Regular cardiac myocyte (primary cell): ENCODE data around the gene LCE7A. TPM values are rescaled to one million over a fixed set of nuclear protein-coding genes. Genes with fewer than 3 reads are reported as not detected.

Source experiments
- total RNA-seq: library from RNA; depleted of rRNA; stranded (reverse); fragments of >200 nt; gene quantifications from 2 replicates; pipeline ENCODE4 v1.2.3, GENCODE V29; 2014

Gene LCE7A
- total RNA-seq, result not detected in 2 replicates

GRCh38 chr1:152859696-152860095 is at the start of gene LCE7A:
Gene LCE7A (plus strand): TSS chr1:152859996. CDS start chr1:152860698, 702 bp downstream.

GRCh38 chr1:152811671-152812070 is 48.1 kb upstream of the LCE7A start, which contains the start of gene LCE1B:
Gene LCE1B (plus strand): TSS chr1:152811971. CDS start chr1:152812447, 476 bp downstream.

DNA sequence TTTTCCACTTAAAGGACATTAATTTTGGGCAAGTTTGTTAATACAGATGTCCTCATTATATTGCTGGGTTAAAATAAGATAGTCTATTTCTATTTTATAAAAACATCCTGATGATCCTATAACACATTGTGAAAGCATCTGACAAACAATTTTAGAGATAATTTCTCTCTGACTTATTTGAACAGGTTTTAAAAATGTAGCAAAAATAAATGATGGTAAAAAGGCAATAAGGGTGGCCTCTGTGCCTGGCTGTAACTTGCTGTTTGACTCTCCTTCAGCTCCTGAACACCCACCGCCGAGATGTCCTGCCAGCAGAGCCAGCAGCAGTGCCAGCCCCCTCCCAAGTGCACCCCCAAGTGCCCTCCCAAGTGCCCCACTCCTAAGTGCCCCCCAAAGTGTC is 32.6 kb upstream of the LCE7A start, which contains the start of gene LCE1A:
Gene LCE1A, plus strand, starts transcription at position 301 of the 400 bp plus-strand sequence. Its CDS starts 0 bp downstream, at position 301.

GRCh38 chr1:152842556-152842955 is 17.2 kb upstream of the LCE7A start, which contains the start of gene LCE6A:
Gene LCE6A (plus strand): TSS chr1:152842856. CDS start chr1:152843521, 665 bp downstream.

DNA sequence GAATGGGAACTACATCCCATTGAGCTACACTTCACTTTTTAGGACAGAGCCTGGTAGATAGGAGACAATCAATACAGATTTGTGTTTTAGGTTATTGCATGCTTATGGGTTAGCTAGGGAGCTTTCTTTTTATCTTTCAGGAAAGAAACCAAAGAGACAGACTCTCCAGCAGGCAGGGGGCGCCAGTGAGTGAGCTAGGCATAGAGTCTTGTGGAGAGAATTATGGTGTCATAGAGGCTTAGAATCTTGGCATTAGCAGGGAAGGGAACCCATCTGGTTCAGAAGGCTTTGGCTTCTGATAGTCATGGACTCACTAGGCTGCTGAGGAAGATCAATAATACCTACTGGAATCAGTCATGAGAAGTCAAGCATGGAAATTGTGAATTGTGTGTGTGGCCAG is 18.2 kb downstream of the LCE7A start, which contains the start of gene SMCP:
Gene SMCP, plus strand, starts transcription at position 281 of the 400 bp plus-strand sequence. CDS start 6,101 bp downstream, outside the sequence.

GRCh38 chr1:152907686-152908601 is 48.1 kb downstream of the LCE7A start, which contains the start of gene IVL:
Gene IVL (plus strand): TSS chr1:152908546. CDS start chr1:152909798, 1,252 bp downstream.

Other genes with a start within 250 kb of the LCE7A start
- gene LCE3B, start 246.2 kb upstream of the LCE7A start, total RNA-seq, result not detected in 2 replicates
- not detected in 2 replicates for gene LCE3A, start 236.9 kb upstream of the LCE7A start, total RNA-seq
- gene LCE2D, start 196.6 kb upstream of the LCE7A start, total RNA-seq, result not detected in 2 replicates
- gene LCE2C, start 184.7 kb upstream of the LCE7A start, total RNA-seq, result not detected in 2 replicates
- not detected in 2 replicates for gene LCE2B, start 173.9 kb upstream of the LCE7A start, total RNA-seq
- gene LCE2A, start 161.7 kb upstream of the LCE7A start, total RNA-seq, result not detected in 2 replicates
- not detected in 2 replicates for gene LCE4A, start 151.8 kb upstream of the LCE7A start, total RNA-seq
- gene KPRP, start 102.0 kb upstream of the LCE7A start, total RNA-seq, result not detected in 2 replicates
- gene LCE1F, start 84.9 kb upstream of the LCE7A start, total RNA-seq, result not detected in 2 replicates
- gene LCE1E, start 73.7 kb upstream of the LCE7A start, total RNA-seq, result not detected in 2 replicates
- gene LCE1D, start 63.3 kb upstream of the LCE7A start, total RNA-seq, result not detected in 2 replicates
- gene LCE1C, start 53.3 kb upstream of the LCE7A start, total RNA-seq, result not detected in 2 replicates
- not detected in 2 replicates for gene LCE1B, start 48.0 kb upstream of the LCE7A start, total RNA-seq
- not detected in 2 replicates for gene LCE1A, start 32.5 kb upstream of the LCE7A start, total RNA-seq
- gene LCE6A, start 17.1 kb upstream of the LCE7A start, total RNA-seq, result not detected in 2 replicates
- not detected in 2 replicates for gene SMCP, start 18.3 kb downstream of the LCE7A start, total RNA-seq
- gene IVL, start 48.5 kb downstream of the LCE7A start, total RNA-seq, result not detected in 2 replicates
- gene SPRR5, start 87.2 kb downstream of the LCE7A start, total RNA-seq, result not detected in 2 replicates
- gene SPRR4, start 110.7 kb downstream of the LCE7A start, total RNA-seq, result not detected in 2 replicates
- gene SPRR1A, start 124.1 kb downstream of the LCE7A start, total RNA-seq, result not detected in 2 replicates
- not detected in 2 replicates for gene SPRR3, start 141.8 kb downstream of the LCE7A start, total RNA-seq
- gene SPRR1B, start 171.2 kb downstream of the LCE7A start, total RNA-seq, result not detected in 2 replicates
- gene SPRR2D, start 181.1 kb downstream of the LCE7A start, total RNA-seq, result not detected in 2 replicates
- not detected in 2 replicates for gene SPRR2A, start 197.5 kb downstream of the LCE7A start, total RNA-seq
- gene SPRR2B, start 211.6 kb downstream of the LCE7A start, total RNA-seq, result not detected in 2 replicates
- gene SPRR2E, start 234.5 kb downstream of the LCE7A start, total RNA-seq, result not detected in 2 replicates